Astrocyte (in vitro differentiated cells and primary cell): ENCODE measurements around the gene SH2D2A. TPM values are rescaled to one million over a fixed set of nuclear protein-coding genes. Genes with fewer than 3 reads are reported as not detected.

ENCODE experiments used
- DNase-seq: peaks from one replicate; pipeline ENCODE4 v3.0.0-alpha.2; 2010; ENCODE audit warnings: low read depth
- FAIRE-seq: peaks from 2 replicates; lab custom pipeline; 2011; peaks lifted over from hg19 to GRCh38; lab: Jason Lieb, UNC
- H2AFZ ChIP-seq: 2 replicates; pipeline ENCODE4 v1.6.0; 2012; ENCODE audit warnings: low read depth, low read length, inconsistent platforms
- H3K27ac ChIP-seq: 2 replicates; pipeline ENCODE4 v1.5.1; 2011; ENCODE audit warnings: low read depth, low read length, inconsistent platforms
- H3K27me3 ChIP-seq: 2 replicates; pipeline ENCODE4 v1.6.0; 2011; ENCODE audit warnings: low read length, inconsistent platforms; ENCODE audit not compliant: insufficient read depth
- H3K36me3 ChIP-seq: 2 replicates; pipeline ENCODE4 v1.5.1; 2011; ENCODE audit warnings: low read length, inconsistent platforms; ENCODE audit not compliant: insufficient read depth
- H3K4me1 ChIP-seq: 2 replicates; pipeline ENCODE4 v1.5.1; 2011; ENCODE audit warnings: low read length, inconsistent platforms; ENCODE audit not compliant: insufficient read depth
- H3K4me2 ChIP-seq: 2 replicates; pipeline ENCODE4 v1.6.0; 2012; ENCODE audit warnings: low read length, inconsistent platforms
- H3K4me3 ChIP-seq: 2 replicates; pipeline ENCODE4 v1.5.1; 2011; ENCODE audit warnings: low read depth, mild to moderate bottlenecking, low read length, inconsistent platforms; ENCODE audit not compliant: insufficient read depth
- H3K79me2 ChIP-seq: 2 replicates; pipeline ENCODE4 v1.6.0; 2012; ENCODE audit warnings: mild to moderate bottlenecking, low read length, inconsistent platforms; ENCODE audit not compliant: insufficient read depth
- H3K9ac ChIP-seq: 2 replicates; pipeline ENCODE4 v1.6.0; 2012; ENCODE audit warnings: mild to moderate bottlenecking, low read length, inconsistent platforms
- H3K9me3 ChIP-seq: 2 replicates; pipeline ENCODE4 v1.5.1; 2012; ENCODE audit warnings: low read depth, mild to moderate bottlenecking, low read length, inconsistent platforms; ENCODE audit not compliant: insufficient read depth
- H4K20me1 ChIP-seq: 2 replicates; pipeline ENCODE4 v1.6.0; 2012; ENCODE audit warnings: low read length, inconsistent platforms; ENCODE audit not compliant: insufficient read depth
- H3K27ac Mint-ChIP-seq: one replicate; pipeline ENCODE4 v1.8.0; 2021; ENCODE audit warnings: mild to moderate bottlenecking, mixed read lengths; ENCODE audit not compliant: unreplicated experiment
- H3K27me3 Mint-ChIP-seq: one replicate; pipeline ENCODE4 v1.8.0; 2021; ENCODE audit warnings: low read depth, mixed read lengths; ENCODE audit not compliant: unreplicated experiment
- H3K36me3 Mint-ChIP-seq: one replicate; pipeline ENCODE4 v1.8.0; 2021; ENCODE audit warnings: low read depth, mixed read lengths; ENCODE audit not compliant: unreplicated experiment
- H3K4me1 Mint-ChIP-seq: one replicate; pipeline ENCODE4 v1.8.0; 2021; ENCODE audit warnings: low read depth, mixed read lengths; ENCODE audit not compliant: unreplicated experiment
- H3K4me3 Mint-ChIP-seq: one replicate; pipeline ENCODE4 v1.8.0; 2021; ENCODE audit warnings: mild to moderate bottlenecking, moderate library complexity, mixed read lengths; ENCODE audit not compliant: unreplicated experiment
- H3K9me3 Mint-ChIP-seq: one replicate; pipeline ENCODE4 v1.8.0; 2021; ENCODE audit warnings: mild to moderate bottlenecking, mixed read lengths; ENCODE audit not compliant: unreplicated experiment
- EZH2 ChIP-seq: IDR thresholded peaks from 2 replicates; pipeline ENCODE4 v1.6.1; 2012; ENCODE audit warnings: mild to moderate bottlenecking, low read length, inconsistent platforms; ENCODE audit not compliant: insufficient read depth
- total RNA-seq: library from RNA; stranded (reverse); gene quantifications from 2 replicates; pipeline ENCODE4 v1.2.1, GENCODE V29; 2021
- TF ChIP-seq, protein P1 (sequence below): IDR thresholded peaks from 2 replicates; pipeline ENCODE4 v1.5.1; 2011; ENCODE audit warnings: low read depth, mild to moderate bottlenecking, inconsistent platforms, low read length, moderate library complexity; ENCODE audit not compliant: insufficient read depth

SH2D2A gene
- total RNA-seq, 1 donor from 2014 or later = 1.1 TPM

DNA sequence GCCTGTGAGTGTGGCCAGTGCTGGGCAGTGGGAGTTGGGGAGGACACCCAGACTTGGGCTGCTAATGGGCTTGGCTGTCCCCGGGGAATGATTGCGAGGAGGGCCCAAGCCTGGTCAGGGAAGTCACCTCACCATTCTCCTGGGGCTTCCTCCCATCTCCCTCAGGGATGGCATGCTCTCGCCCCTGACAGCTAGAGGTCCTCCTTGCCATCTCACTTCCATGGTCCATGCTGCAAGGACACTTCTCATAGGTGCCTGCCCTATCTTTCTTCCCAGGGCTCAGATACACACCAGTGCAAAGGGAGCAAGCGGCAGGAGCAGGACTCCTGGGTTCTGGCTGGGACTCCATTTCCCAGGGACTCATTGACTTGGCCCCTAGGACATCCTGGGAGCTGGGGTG lies 48.1 kb upstream of the SH2D2A start:
- H3K4me1 Mint-ChIP-seq = peaks cover 12% of the 10 kb centered on the region
- TF ChIP-seq EZH2 = no peak
- TF ChIP-seq, protein P1, sequence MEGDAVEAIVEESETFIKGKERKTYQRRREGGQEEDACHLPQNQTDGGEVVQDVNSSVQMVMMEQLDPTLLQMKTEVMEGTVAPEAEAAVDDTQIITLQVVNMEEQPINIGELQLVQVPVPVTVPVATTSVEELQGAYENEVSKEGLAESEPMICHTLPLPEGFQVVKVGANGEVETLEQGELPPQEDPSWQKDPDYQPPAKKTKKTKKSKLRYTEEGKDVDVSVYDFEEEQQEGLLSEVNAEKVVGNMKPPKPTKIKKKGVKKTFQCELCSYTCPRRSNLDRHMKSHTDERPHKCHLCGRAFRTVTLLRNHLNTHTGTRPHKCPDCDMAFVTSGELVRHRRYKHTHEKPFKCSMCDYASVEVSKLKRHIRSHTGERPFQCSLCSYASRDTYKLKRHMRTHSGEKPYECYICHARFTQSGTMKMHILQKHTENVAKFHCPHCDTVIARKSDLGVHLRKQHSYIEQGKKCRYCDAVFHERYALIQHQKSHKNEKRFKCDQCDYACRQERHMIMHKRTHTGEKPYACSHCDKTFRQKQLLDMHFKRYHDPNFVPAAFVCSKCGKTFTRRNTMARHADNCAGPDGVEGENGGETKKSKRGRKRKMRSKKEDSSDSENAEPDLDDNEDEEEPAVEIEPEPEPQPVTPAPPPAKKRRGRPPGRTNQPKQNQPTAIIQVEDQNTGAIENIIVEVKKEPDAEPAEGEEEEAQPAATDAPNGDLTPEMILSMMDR = no peak
- no peak overlapping the region for H3K4me2 ChIP-seq
- H3K9me3 ChIP-seq = no peaks in the 10 kb centered on the region
- no peak overlapping the region for H3K4me3 Mint-ChIP-seq
- FAIRE-seq (no peak), DNase-seq (no peak)
- no peak overlapping the region for H2AFZ ChIP-seq
- peaks cover 36% of the 10 kb centered on the region for H3K27me3 ChIP-seq
- no peaks in the 10 kb centered on the region for H3K79me2 ChIP-seq
- H3K27ac ChIP-seq = no peak overlapping the region
- no peaks in the 10 kb centered on the region for H3K36me3 ChIP-seq
- no peak overlapping the region for H3K4me3 ChIP-seq
- H3K27ac Mint-ChIP-seq = no peak overlapping the region
- peaks cover 7% of the 10 kb centered on the region for H3K4me1 ChIP-seq
- peaks cover 67% of the 10 kb centered on the region for H3K27me3 Mint-ChIP-seq
- H4K20me1 ChIP-seq = peaks cover 4% of the 10 kb centered on the region
- H3K36me3 Mint-ChIP-seq = no peaks in the 10 kb centered on the region
- no peak overlapping the region for H3K9ac ChIP-seq
- H3K9me3 Mint-ChIP-seq = no peaks in the 10 kb centered on the region

DNA sequence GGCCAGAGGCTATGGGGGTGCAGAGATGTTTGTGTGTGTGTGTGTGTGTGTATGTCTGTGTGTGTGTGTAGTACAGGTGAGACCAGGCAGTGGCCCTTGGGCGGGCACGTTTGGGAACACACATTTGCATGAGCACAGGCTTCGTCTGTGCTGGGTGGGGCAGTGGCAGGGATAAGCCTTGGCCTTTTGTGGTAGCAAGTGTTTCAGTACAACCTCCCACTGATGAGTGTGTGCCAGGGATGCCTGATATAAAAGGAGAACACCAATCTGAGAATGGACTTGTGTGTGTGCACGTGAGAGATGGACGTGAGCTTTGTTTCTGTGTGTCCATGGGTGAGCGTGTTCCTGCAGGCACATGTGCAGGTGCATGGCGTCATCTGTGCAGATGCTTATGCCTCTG lies 47.0 kb upstream of the SH2D2A start:
- Histone ChIP-seq H3K4me2 (no peak overlapping the region), H3K4me1 (peaks cover 16% of the 10 kb centered on the region), H4K20me1 (peaks cover 4% of the 10 kb centered on the region), H3K27me3 (peaks cover 46% of the 10 kb centered on the region), H3K79me2 (no peaks in the 10 kb centered on the region), H3K27ac (no peak overlapping the region), H3K9me3 (no peaks in the 10 kb centered on the region), H2AFZ (no peak overlapping the region), H3K9ac (no peak overlapping the region), H3K4me3 (no peak overlapping the region), H3K36me3 (no peaks in the 10 kb centered on the region)
- Mint-ChIP-seq H3K4me1 (peaks cover 13% of the 10 kb centered on the region), H3K27me3 (peaks cover 70% of the 10 kb centered on the region), H3K4me3 (no peak overlapping the region), H3K27ac (no peak overlapping the region), H3K36me3 (no peaks in the 10 kb centered on the region), H3K9me3 (no peaks in the 10 kb centered on the region)
- no peak for TF ChIP-seq EZH2
- TF ChIP-seq, protein P1 = no peak
- DNase-seq = no peak
- FAIRE-seq = no peak

DNA sequence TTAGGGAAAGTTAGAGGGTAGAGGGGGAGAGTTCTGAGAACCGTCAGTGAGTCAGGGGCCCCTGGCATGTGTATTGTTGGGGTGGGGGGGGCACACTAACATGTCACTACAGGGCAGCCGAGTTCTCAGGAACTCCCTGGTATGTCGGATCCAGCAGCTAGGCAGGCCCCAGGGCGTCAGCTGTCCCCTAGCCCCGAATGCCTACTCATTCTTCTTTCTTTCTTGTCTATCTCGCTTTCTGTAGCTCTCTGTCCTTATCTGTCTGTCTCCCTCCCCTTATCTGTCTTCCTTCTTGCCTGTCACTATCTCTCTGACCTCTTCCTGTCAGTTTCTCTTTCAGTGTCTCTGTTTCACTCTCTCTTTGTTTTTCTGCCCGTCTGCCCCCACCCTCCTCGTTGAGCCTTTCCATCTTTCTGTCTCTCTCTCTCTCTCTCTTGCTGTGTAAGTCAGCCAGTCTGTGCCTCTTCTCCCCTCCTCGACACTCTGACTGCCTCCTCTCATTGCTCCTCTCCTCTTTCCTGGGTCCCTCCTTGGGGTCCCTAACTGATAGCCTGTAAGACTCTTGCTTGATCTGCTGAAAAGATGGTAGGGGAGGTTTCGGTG lies 46.5 kb upstream of the SH2D2A start:
- H3K4me1 Mint-ChIP-seq = peaks cover 16% of the 10 kb centered on the region
- no peak for TF ChIP-seq EZH2
- TF ChIP-seq, protein P1 = no peak
- H3K36me3 ChIP-seq = no peaks in the 10 kb centered on the region
- peaks cover 51% of the 10 kb centered on the region for H3K27me3 ChIP-seq
- no peaks in the 10 kb centered on the region for H3K36me3 Mint-ChIP-seq
- no peaks in the 10 kb centered on the region for H3K9me3 ChIP-seq
- no peak overlapping the region for H2AFZ ChIP-seq
- H3K27ac Mint-ChIP-seq = no peak overlapping the region
- H3K9me3 Mint-ChIP-seq = no peaks in the 10 kb centered on the region
- no peaks in the 10 kb centered on the region for H3K79me2 ChIP-seq
- no peak overlapping the region for H3K27ac ChIP-seq
- peak overlapping the region; percentile 3 for H3K4me3 Mint-ChIP-seq
- FAIRE-seq = no peak
- H4K20me1 ChIP-seq = peaks cover 4% of the 10 kb centered on the region
- H3K4me1 ChIP-seq = peaks cover 16% of the 10 kb centered on the region
- H3K27me3 Mint-ChIP-seq = peaks cover 72% of the 10 kb centered on the region
- no peak for DNase-seq
- no peak overlapping the region for H3K9ac ChIP-seq
- no peak overlapping the region for H3K4me3 ChIP-seq
- no peak overlapping the region for H3K4me2 ChIP-seq
